Measurements from ENCODE around the gene ST6GAL1. TPM values are rescaled to one million over a fixed set of nuclear protein-coding genes. Genes with fewer than 3 reads are reported as not detected.

The ST6GAL1 gene
- total and polyA plus RNA-seq, 4 donors = 15.1 to 113 (median 60.4) TPM

- H3K27ac ChIP-seq (ENCODE audit: low read depth in 1 of 2, low read length in 1 of 2) = no peak overlapping the region
- no peaks in the 10 kb centered on the region for H3K36me3 ChIP-seq (ENCODE audit: control insufficient read depth in 4 of 4, insufficient read depth in 4 of 4, low read length in 4 of 4)
- no peak overlapping the region for H3K9ac ChIP-seq (ENCODE audit: insufficient read depth in 1 of 2, low read length in 2 of 2)
- WGBS, 2 donors = 29 to 53% methylated on average over 11 of the region's 11 CpGs
- no peaks in the 10 kb centered on the region for H3K9me3 ChIP-seq (ENCODE audit: control insufficient read depth in 4 of 4, insufficient read depth in 3 of 4, low read length in 3 of 4)
- ATAC-seq (ENCODE audit: insufficient read depth, low FRiP score) (no peak), DNase-seq (no peak)
- H3K4me1 ChIP-seq (ENCODE audit: control insufficient read depth in 5 of 5, insufficient read depth in 5 of 5, low read length in 5 of 5) = no peaks in the 10 kb centered on the region
- TF ChIP-seq CTCF (IDR thresholded peaks at IDR 0.05; ENCODE audit: control extremely low read depth, extremely low read depth) = no peak
- no peak overlapping the region for H3K4me3 ChIP-seq
- no peaks in the 10 kb centered on the region for H3K27me3 ChIP-seq (ENCODE audit: control insufficient read depth in 3 of 3, insufficient read depth in 3 of 3, low read length in 2 of 3)
Measured at GRCh38 chr3:186915806-186916796, 14.2 kb upstream of the ST6GAL1 start.

- Histone ChIP-seq H3K4me1 (ENCODE audit: control insufficient read depth in 5 of 5, insufficient read depth in 5 of 5, low read length in 5 of 5) (no peaks in the 10 kb centered on the region), H3K4me3 (no peak overlapping the region), H3K9me3 (ENCODE audit: control insufficient read depth in 4 of 4, insufficient read depth in 3 of 4, low read length in 3 of 4) (no peaks in the 10 kb centered on the region), H3K27ac (ENCODE audit: low read depth in 1 of 2, low read length in 1 of 2) (no peak overlapping the region), H3K27me3 (ENCODE audit: control insufficient read depth in 3 of 3, insufficient read depth in 3 of 3, low read length in 2 of 3) (no peaks in the 10 kb centered on the region), H3K36me3 (ENCODE audit: control insufficient read depth in 4 of 4, insufficient read depth in 4 of 4, low read length in 4 of 4) (no peaks in the 10 kb centered on the region), H3K9ac (ENCODE audit: insufficient read depth in 1 of 2, low read length in 2 of 2) (no peak overlapping the region)
- no peak for TF ChIP-seq CTCF (IDR thresholded peaks at IDR 0.05; ENCODE audit: control extremely low read depth, extremely low read depth)
- DNase-seq = peak in 1 of 3 donors; percentile 37
- WGBS, 2 donors = 42 to 60% methylated on average over 4 of the region's 4 CpGs
- ATAC-seq (ENCODE audit: insufficient read depth, low FRiP score) = peak; percentile 34
Measured at GRCh38 chr3:186917512-186918312, 12.6 kb upstream of the ST6GAL1 start.

- Histone ChIP-seq H3K36me3 (ENCODE audit: control insufficient read depth in 4 of 4, insufficient read depth in 4 of 4, low read length in 4 of 4) (no peaks in the 10 kb centered on the region), H3K27me3 (ENCODE audit: control insufficient read depth in 3 of 3, insufficient read depth in 3 of 3, low read length in 2 of 3) (no peaks in the 10 kb centered on the region), H3K4me3 (no peak overlapping the region), H3K9ac (ENCODE audit: insufficient read depth in 1 of 2, low read length in 2 of 2) (no peak overlapping the region), H3K9me3 (ENCODE audit: control insufficient read depth in 4 of 4, insufficient read depth in 3 of 4, low read length in 3 of 4) (no peaks in the 10 kb centered on the region), H3K4me1 (ENCODE audit: control insufficient read depth in 5 of 5, insufficient read depth in 5 of 5, low read length in 5 of 5) (no peaks in the 10 kb centered on the region), H3K27ac (ENCODE audit: low read depth in 1 of 2, low read length in 1 of 2) (no peak overlapping the region)
- TF ChIP-seq CTCF (IDR thresholded peaks at IDR 0.05; ENCODE audit: control extremely low read depth, extremely low read depth) = no peak
- WGBS, 2 donors = 91 to 94% methylated on average over 4 of the region's 4 CpGs
- ATAC-seq (ENCODE audit: insufficient read depth, low FRiP score) = no peak
- no peak for DNase-seq
Measured at GRCh38 chr3:186920301-186920700, 10.0 kb upstream of the ST6GAL1 start.

Data from lung (tissue), 12 donors.